BJ (cell line): Measurements from ENCODE around the gene ATP2B1. TPM values are rescaled to one million over a fixed set of nuclear protein-coding genes. Genes with fewer than 3 reads are reported as not detected.

Experiments used
- CTCF ChIA-PET: fragments of 350-600 bp; formaldehyde crosslinking; extraction: SDS; loops from one replicate; lab custom pipeline; 2021; ENCODE audit warnings: antibody characterized with exemption, inconsistent platforms; lab: Yijun Ruan, JAX
- POLR2A ChIA-PET: fragments of 300-600 bp; sonication (Branson Sonifier 250); formaldehyde crosslinking; extraction: SDS; loops from one replicate; lab custom pipeline; 2021; ENCODE audit warnings: antibody characterized with exemption; lab: Charles Lee
- DNase-seq: peaks from one replicate; pipeline ENCODE4 v3.0.0-alpha.2; 2011; ENCODE audit warnings: low read depth
- H3K27me3 ChIP-seq: 2 replicates; pipeline ENCODE4 v1.6.0; 2011; ENCODE audit warnings: low read length; ENCODE audit not compliant: control insufficient read depth, insufficient read depth
- H3K36me3 ChIP-seq: 2 replicates; pipeline ENCODE4 v1.5.1; 2011; ENCODE audit warnings: low read length; ENCODE audit not compliant: control insufficient read depth, insufficient read depth
- H3K4me3 ChIP-seq: 2 replicates; pipeline ENCODE4 v1.5.1; 2011; ENCODE audit warnings: low read depth, mild to moderate bottlenecking, control low read depth, low read length
- polyA plus RNA-seq: library from polyadenylated mRNA; depleted of rRNA; stranded (reverse); fragments of >200 nt; gene quantifications from 2 replicates; pipeline ENCODE4 v1.2.3, GENCODE V29; 2011
- TF ChIP-seq, protein P1 (sequence below): IDR thresholded peaks from 2 replicates; pipeline ENCODE4 v1.5.1; 2011; ENCODE audit warnings: low read depth, mild to moderate bottlenecking, control low read depth, inconsistent platforms, low read length, moderate library complexity; ENCODE audit not compliant: insufficient read depth

Gene ATP2B1
- polyA plus RNA-seq, 1 experiment: 12.8 TPM

DNA sequence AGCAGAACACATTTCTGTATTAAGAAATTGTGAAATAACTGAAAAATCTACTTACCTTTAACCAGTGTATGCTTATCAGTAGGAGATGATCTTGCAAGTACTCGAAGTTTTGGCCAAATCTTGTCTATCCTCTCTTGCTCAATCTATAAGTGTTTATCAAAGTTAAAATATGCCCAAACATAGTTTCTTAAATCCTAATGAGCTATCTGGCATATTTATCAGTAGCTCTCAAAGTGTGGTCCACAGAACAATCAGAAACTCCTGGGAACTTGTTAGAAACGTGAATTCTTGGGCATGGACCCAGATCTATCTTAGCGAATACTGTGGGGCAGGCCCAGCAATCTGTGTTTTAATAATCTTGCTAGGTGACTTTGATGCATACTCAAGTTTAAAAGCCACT is 98.3 kb downstream of the ATP2B1 start:
- no peak overlapping the region for H3K4me3 ChIP-seq
- TF ChIP-seq, protein P1, sequence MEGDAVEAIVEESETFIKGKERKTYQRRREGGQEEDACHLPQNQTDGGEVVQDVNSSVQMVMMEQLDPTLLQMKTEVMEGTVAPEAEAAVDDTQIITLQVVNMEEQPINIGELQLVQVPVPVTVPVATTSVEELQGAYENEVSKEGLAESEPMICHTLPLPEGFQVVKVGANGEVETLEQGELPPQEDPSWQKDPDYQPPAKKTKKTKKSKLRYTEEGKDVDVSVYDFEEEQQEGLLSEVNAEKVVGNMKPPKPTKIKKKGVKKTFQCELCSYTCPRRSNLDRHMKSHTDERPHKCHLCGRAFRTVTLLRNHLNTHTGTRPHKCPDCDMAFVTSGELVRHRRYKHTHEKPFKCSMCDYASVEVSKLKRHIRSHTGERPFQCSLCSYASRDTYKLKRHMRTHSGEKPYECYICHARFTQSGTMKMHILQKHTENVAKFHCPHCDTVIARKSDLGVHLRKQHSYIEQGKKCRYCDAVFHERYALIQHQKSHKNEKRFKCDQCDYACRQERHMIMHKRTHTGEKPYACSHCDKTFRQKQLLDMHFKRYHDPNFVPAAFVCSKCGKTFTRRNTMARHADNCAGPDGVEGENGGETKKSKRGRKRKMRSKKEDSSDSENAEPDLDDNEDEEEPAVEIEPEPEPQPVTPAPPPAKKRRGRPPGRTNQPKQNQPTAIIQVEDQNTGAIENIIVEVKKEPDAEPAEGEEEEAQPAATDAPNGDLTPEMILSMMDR: no peak
- H3K27me3 ChIP-seq: no peaks in the 10 kb centered on the region
- no peak for DNase-seq
- no peaks in the 10 kb centered on the region for H3K36me3 ChIP-seq
- ChIA-PET CTCF (no interaction called here), POLR2A (no interaction called here)

DNA sequence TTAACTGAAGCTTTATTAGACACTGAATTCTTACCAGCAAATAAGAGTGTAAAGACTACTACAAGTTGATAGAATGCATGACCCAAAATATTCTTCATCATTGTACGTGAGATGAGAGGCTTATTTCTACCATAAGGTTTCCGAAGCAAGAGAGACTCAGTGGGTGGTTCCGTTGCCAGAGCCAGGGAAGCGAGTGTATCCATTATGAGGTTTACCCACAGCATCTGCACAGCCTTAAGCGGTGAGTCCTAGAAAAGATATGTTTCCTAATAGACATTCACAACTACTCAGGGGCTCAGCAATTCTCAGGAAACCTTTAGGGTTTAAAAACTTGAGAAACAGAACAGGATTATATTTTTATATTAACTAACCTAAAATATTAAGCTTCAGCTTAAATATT is 105.0 kb downstream of the ATP2B1 start:
- DNase-seq: no peak
- H3K4me3 ChIP-seq: no peak overlapping the region
- ChIA-PET POLR2A (no interaction called here), CTCF (no interaction called here)
- no peaks in the 10 kb centered on the region for H3K27me3 ChIP-seq
- TF ChIP-seq, protein P1: no peak
- peaks cover 2% of the 10 kb centered on the region; the same call in 1 of the 2 replicates for H3K36me3 ChIP-seq

DNA sequence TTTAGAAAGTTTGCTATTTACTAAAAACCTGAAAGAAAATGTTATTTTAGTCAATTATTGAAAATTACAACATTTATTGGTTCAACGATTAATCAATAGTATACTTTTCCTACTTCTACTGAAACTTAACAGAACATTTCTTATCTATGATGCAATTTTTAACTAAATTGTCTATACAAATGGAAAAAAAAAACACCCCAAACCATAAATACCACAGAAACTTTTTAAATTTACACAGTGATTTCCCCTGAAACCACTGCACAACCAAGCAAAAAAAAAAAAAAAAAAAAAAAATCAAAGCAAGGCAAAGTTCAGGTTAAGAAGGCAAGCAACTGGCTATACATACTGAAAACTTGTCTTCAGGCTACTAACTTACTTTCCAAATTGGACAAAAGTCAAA is 110.9 kb downstream of the ATP2B1 start:
- Histone ChIP-seq H3K4me3 (no peak overlapping the region), H3K36me3 (peaks cover 3% of the 10 kb centered on the region), H3K27me3 (no peaks in the 10 kb centered on the region)
- TF ChIP-seq, protein P1: no peak
- no peak for DNase-seq
- ChIA-PET CTCF (interaction anchor here (1.6 to 1.7 kb wide), 2 partner anchors 10 to 54 kb away, joined by 3 to 4 read pairs; no protein-coding TSS in a partner anchor), POLR2A (no interaction called here)

DNA sequence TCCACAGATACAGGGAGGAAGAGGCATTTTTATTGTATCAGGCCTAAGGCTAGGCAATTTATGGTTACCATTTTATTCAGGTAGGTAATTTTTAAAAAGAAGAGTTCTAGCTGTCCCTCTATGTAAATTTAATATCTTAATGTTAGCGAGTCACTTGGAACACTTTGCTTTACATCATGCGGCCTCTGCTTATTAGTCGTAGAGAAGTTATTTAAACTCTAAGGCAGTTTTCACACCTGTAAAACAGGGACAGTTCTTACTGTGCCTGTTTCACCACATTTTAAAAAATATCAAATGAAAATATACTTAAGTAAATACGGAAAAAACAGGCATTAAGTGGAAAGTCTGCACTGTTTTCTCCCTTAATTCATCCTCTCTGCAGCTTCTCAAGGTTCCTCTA is 111.4 kb downstream of the ATP2B1 start:
- POLR2A ChIA-PET: no interaction called here

DNA sequence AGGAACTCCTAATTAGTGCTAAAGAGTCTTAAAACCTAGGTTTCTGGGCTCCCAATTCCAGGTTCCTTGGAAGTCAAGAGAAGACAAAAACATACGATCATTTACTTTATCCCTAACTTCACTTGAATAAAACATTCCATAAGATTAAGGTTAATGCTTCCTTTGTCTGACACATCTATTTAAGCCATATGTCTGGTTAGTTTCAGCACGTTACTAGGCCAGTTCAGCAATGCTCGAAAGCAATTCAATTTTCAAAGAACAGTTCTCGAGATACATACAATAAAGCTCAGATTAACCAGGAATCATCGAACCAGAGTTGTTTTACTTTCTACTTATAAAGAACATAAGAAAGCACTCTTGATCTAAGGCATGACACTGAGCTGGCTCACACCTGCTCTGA is 114.8 kb downstream of the ATP2B1 start:
- peaks cover 5% of the 10 kb centered on the region for H3K36me3 ChIP-seq
- POLR2A ChIA-PET: no interaction called here
- CTCF ChIA-PET: interaction anchor here (0.8 to 1.5 kb wide), 2 partner anchors 10 to 14 kb away, joined by 3 to 7 read pairs; no protein-coding TSS in a partner anchor
- TF ChIP-seq, protein P1: no peak
- H3K27me3 ChIP-seq: no peaks in the 10 kb centered on the region
- no peak for DNase-seq
- no peak overlapping the region for H3K4me3 ChIP-seq

More for the DNA sequence above, 111.4 kb downstream of the ATP2B1 start:
- TF ChIP-seq, protein P1: no peak
- H3K27me3 ChIP-seq: no peaks in the 10 kb centered on the region
- CTCF ChIA-PET: interaction anchor here (1.7 kb wide), 1 partner anchor 11 kb away, joined by 4 read pairs; no protein-coding TSS in a partner anchor
- peaks cover 3% of the 10 kb centered on the region for H3K36me3 ChIP-seq
- no peak for DNase-seq
- H3K4me3 ChIP-seq: no peak overlapping the region
